Sigmoid colon (tissue), 7 donors: ENCODE data around the gene NPFFR1. TPM values are rescaled to one million over a fixed set of nuclear protein-coding genes. Genes with fewer than 3 reads are reported as not detected.

Experiments
- DNase-seq: peaks from one replicate; pipeline ENCODE4 v3.0.0-alpha.2; 2019
- H3K27ac ChIP-seq, 4 donors: fragments of 200-600 bp; sonication (generic); one replicate each; pipeline ENCODE4 v1.5.1; 2016 to 2019; ENCODE audit warnings: mild to moderate bottlenecking in 1 of 4
- H3K27me3 ChIP-seq, 3 donors: fragments of 200-600 bp; sonication (generic); one replicate each; pipeline ENCODE4 v1.5.1; 2019; ENCODE audit warnings: mild to moderate bottlenecking in 1 of 3
- H3K36me3 ChIP-seq, 4 donors: fragments of 200-600 bp; sonication (generic); one replicate each; pipeline ENCODE4 v1.5.1; 2016 to 2019
- H3K4me1 ChIP-seq, 4 donors: fragments of 200-600 bp; sonication (generic); one replicate each; pipeline ENCODE4 v1.5.1; 2017 to 2019
- H3K4me3 ChIP-seq, 4 donors: fragments of 200-600 bp; sonication (generic); one replicate each; pipeline ENCODE4 v1.5.1; 2017 to 2019; ENCODE audit warnings: mild to moderate bottlenecking in 2 of 4, moderate library complexity in 1 of 4
- H3K9me3 ChIP-seq, 4 donors: fragments of 200-600 bp in 3 of 4; sonication (generic) in 3 of 4; one replicate each; pipeline versions ENCODE4 v1.5.1 to v1.6.1; 2013 to 2019
- CTCF ChIP-seq, 4 experiments: fragments of 450-650 bp in 3 of 4; fragments of 200-600 bp in 1 of 4; IDR thresholded peaks; one replicate each; pipeline ENCODE4 v1.5.1; 2016 to 2019; ENCODE audit warnings: antibody characterized with exemption in 4 of 4, mild to moderate bottlenecking in 3 of 4, moderate library complexity in 2 of 4
- EP300 ChIP-seq, 4 donors: sonication (generic); formaldehyde crosslinking; IDR thresholded peaks; one replicate each; pipeline ENCODE4 v1.6.1; 2017; ENCODE audit warnings: antibody characterized with exemption in 4 of 4
- POLR2A ChIP-seq, 2 donors: fragments of 450-650 bp; IDR thresholded peaks; one replicate each; pipeline ENCODE4 v1.6.1; 2016; ENCODE audit warnings: antibody characterized with exemption in 2 of 2, mild to moderate bottlenecking in 2 of 2, moderate library complexity in 2 of 2
- POLR2AphosphoS5 ChIP-seq, 4 donors: sonication (generic); formaldehyde crosslinking; IDR thresholded peaks; one replicate each; pipeline ENCODE4 v1.6.1; 2017; ENCODE audit warnings: antibody characterized with exemption in 4 of 4
- WGBS, 2 donors: extraction: QIAGEN DNeasy Blood & Tissue Kit; methylation state at CpG; one replicate each; pipeline ENCODE4 v1.1.7; 2013; 5-methylcytosine and 5-hydroxymethylcytosine counted together
- intact Hi-C: fragments of 100-400 bp; cut with DNase I; formaldehyde crosslinking; loops from one replicate; pipeline ENCODE4 v1.15.1; 2023
- polyA plus RNA-seq, 3 donors: library from polyadenylated mRNA; stranded (reverse); fragments of 200-250 nt; gene quantifications; one replicate each; pipeline ENCODE4 v1.2.3, GENCODE V29; 2013
- total RNA-seq, 4 donors: library from RNA; depleted of rRNA; stranded (reverse); fragments of >200 nt; gene quantifications; one replicate each; pipeline ENCODE4 v1.1.0, GENCODE V29; 2016
- donor health status: healthy with polysubstance abuse.
- donor health status: Bipolar disorder and iron deficiency.
- donor health status: healthy.

The NPFFR1 gene
- total and polyA plus RNA-seq, 7 donors, result under 0.01 to 0.44 (median under 0.01) TPM; not detected in 4

- H3K27me3 ChIP-seq, result no peaks in the 10 kb centered on the region
- intact Hi-C loops, result no loop called here
- DNase-seq, result no peak
- 91 to 97% methylated on average over 5 of the region's 5 CpGs for WGBS, 2 donors
- no peaks in the 10 kb centered on the region for H3K36me3 ChIP-seq
- H3K4me3 ChIP-seq, result no peak overlapping the region
- no peaks in the 10 kb centered on the region for H3K9me3 ChIP-seq
- H3K4me1 ChIP-seq, result no peaks in the 10 kb centered on the region
- no peak overlapping the region for H3K27ac ChIP-seq
- TF ChIP-seq POLR2A (IDR thresholded peaks at IDR 0.05) (no peak), CTCF (IDR thresholded peaks at IDR 0.05) (no peak), EP300 (IDR thresholded peaks at IDR 0.05) (no peak)
Measured at GRCh38 chr10:70315815-70316214, 32.0 kb upstream of the NPFFR1 start.

GRCh38 chr10:70315276-70315675 lies 31.5 kb upstream of the NPFFR1 start:
- intact Hi-C loops, result no loop called here
- WGBS, 2 donors, result 75 to 77% methylated on average over 2 of the region's 2 CpGs
- no peak for DNase-seq

GRCh38 chr10:70312972-70313371 lies 29.2 kb upstream of the NPFFR1 start:
- H3K27me3 ChIP-seq, result no peaks in the 10 kb centered on the region
- intact Hi-C loops, result no loop called here
- no peaks in the 10 kb centered on the region for H3K4me1 ChIP-seq
- WGBS, 2 donors, result 75 to 76% methylated on average over 4 of the region's 4 CpGs
- no peak overlapping the region for H3K4me3 ChIP-seq
- no peak overlapping the region for H3K27ac ChIP-seq
- no peaks in the 10 kb centered on the region for H3K9me3 ChIP-seq
- no peaks in the 10 kb centered on the region for H3K36me3 ChIP-seq
- TF ChIP-seq POLR2A (IDR thresholded peaks at IDR 0.05), result no peak
- TF ChIP-seq CTCF (IDR thresholded peaks at IDR 0.05), result no peak
- TF ChIP-seq EP300 (IDR thresholded peaks at IDR 0.05), result no peak
- no peak for DNase-seq

More at GRCh38 chr10:70315276-70315675, 31.5 kb upstream of the NPFFR1 start:
- H3K9me3 ChIP-seq, result no peaks in the 10 kb centered on the region
- H3K27me3 ChIP-seq, result no peaks in the 10 kb centered on the region
- H3K36me3 ChIP-seq, result no peaks in the 10 kb centered on the region
- H3K4me3 ChIP-seq, result no peak overlapping the region
- no peak for TF ChIP-seq POLR2AphosphoS5 (IDR thresholded peaks at IDR 0.05)
- TF ChIP-seq EP300 (IDR thresholded peaks at IDR 0.05), result no peak
- no peak for TF ChIP-seq CTCF (IDR thresholded peaks at IDR 0.05)
- no peak for TF ChIP-seq POLR2A (IDR thresholded peaks at IDR 0.05)
- H3K4me1 ChIP-seq, result no peaks in the 10 kb centered on the region
- no peak overlapping the region for H3K27ac ChIP-seq

- Histone ChIP-seq H3K4me1 (no peaks in the 10 kb centered on the region), H3K36me3 (no peaks in the 10 kb centered on the region), H3K4me3 (no peak overlapping the region), H3K27ac (no peak overlapping the region), H3K27me3 (no peaks in the 10 kb centered on the region), H3K9me3 (no peaks in the 10 kb centered on the region)
- TF ChIP-seq EP300 (IDR thresholded peaks at IDR 0.05) (no peak), POLR2AphosphoS5 (IDR thresholded peaks at IDR 0.05) (no peak), CTCF (IDR thresholded peaks at IDR 0.05) (no peak), POLR2A (IDR thresholded peaks at IDR 0.05) (no peak)
- DNase-seq, result no peak
- WGBS, 2 donors, result 88 to 93% methylated on average over 5 of the region's 5 CpGs
- intact Hi-C loops, result no loop called here
Measured at GRCh38 chr10:70312249-70312648, 28.4 kb upstream of the NPFFR1 start.

- 91 to 94% methylated on average over 3 of the region's 3 CpGs for WGBS, 2 donors
- no peak for DNase-seq
- Histone ChIP-seq H3K4me1 (no peaks in the 10 kb centered on the region), H3K27me3 (no peaks in the 10 kb centered on the region), H3K27ac (no peak overlapping the region), H3K36me3 (no peaks in the 10 kb centered on the region), H3K4me3 (no peak overlapping the region), H3K9me3 (no peaks in the 10 kb centered on the region)
- TF ChIP-seq CTCF (IDR thresholded peaks at IDR 0.05) (no peak), POLR2A (IDR thresholded peaks at IDR 0.05) (no peak), EP300 (IDR thresholded peaks at IDR 0.05) (no peak), POLR2AphosphoS5 (IDR thresholded peaks at IDR 0.05) (no peak)
- intact Hi-C loops, result no loop called here
Measured at GRCh38 chr10:70311698-70312097, 27.9 kb upstream of the NPFFR1 start.
